ENCODE data around the gene PAK5.

- TF ChIP-seq POLR2AphosphoS5 (IDR thresholded peaks at IDR 0.05; ENCODE audit: low read depth, low read length): no peak
- TF ChIP-seq CTCF (IDR thresholded peaks at IDR 0.05): no peak
- no peak for TF ChIP-seq REST (IDR thresholded peaks at IDR 0.05; ENCODE audit: insufficient read depth in 1 of 2, low read depth in 2 of 2, low read length in 1 of 2)
- TF ChIP-seq SIN3A (IDR thresholded peaks at IDR 0.05; ENCODE audit: borderline replicate concordance, insufficient read depth, low read depth, low read length): no peak
- no peak for TF ChIP-seq TCF7L2 (IDR thresholded peaks at IDR 0.05; ENCODE audit: low read depth, low read length)
Measured at GRCh38 chr20:9739991-9740390, 98.9 kb downstream of the PAK5 start.

All from Panc1 (cell line).